ENCODE measurements around the gene ICAM4. TPM values are rescaled to one million over a fixed set of nuclear protein-coding genes. Genes with fewer than 3 reads are reported as not detected.
A peak's percentile ranks its signal among the peaks of the same experiment; 100 is the strongest.

Gene ICAM4
- total and polyA plus RNA-seq, 9 of the 15 experiments (the other 6 are each of a cell fraction or from before 2014, with no cell fraction given), result 14.1 to 86.1 (median 29.6) TPM

- TF ChIP-seq, protein P1, sequence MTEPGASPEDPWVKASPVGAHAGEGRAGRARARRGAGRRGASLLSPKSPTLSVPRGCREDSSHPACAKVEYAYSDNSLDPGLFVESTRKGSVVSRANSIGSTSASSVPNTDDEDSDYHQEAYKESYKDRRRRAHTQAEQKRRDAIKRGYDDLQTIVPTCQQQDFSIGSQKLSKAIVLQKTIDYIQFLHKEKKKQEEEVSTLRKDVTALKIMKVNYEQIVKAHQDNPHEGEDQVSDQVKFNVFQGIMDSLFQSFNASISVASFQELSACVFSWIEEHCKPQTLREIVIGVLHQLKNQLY (CRISPR knock-in tag; conservative IDR thresholded peaks at IDR 0.05), result no peak
- TF ChIP-seq PATZ1 (CRISPR knock-in tag; IDR thresholded peaks at IDR 0.05; ENCODE audit: borderline replicate concordance) (no peak), TAF1 (IDR thresholded peaks at IDR 0.05; ENCODE audit: control insufficient read depth, extremely low read depth, insufficient read depth, low read length, severe bottlenecking) (peak; percentile 9), RAD21 (CRISPR knock-in tag; conservative IDR thresholded peaks at IDR 0.05 in 1 of 2, IDR thresholded peaks at IDR 0.05 in 1 of 2) (no peak), NFIX (CRISPR knock-in tag; IDR thresholded peaks at IDR 0.05; ENCODE audit: low read depth) (no peak), HNRNPK (IDR thresholded peaks at IDR 0.05; ENCODE audit: low read depth, low read length, poor library complexity, severe bottlenecking) (no peak), THAP12 (CRISPR knock-in tag; IDR thresholded peaks at IDR 0.05) (no peak), PHF8 (IDR thresholded peaks at IDR 0.05; ENCODE audit: borderline replicate concordance, low read length) (peak; percentile 18; the same call in 1 of the 2 replicates), NR2C1 (IDR thresholded peaks at IDR 0.05) (no peak), NR2C1 (tag; IDR thresholded peaks at IDR 0.05) (no peak), IFI16 (CRISPR knock-in tag; IDR thresholded peaks at IDR 0.05) (no peak), KAT7 (CRISPR knock-in tag; IDR thresholded peaks at IDR 0.05; ENCODE audit: borderline replicate concordance) (no peak), RBM22 (IDR thresholded peaks at IDR 0.05; ENCODE audit: low read depth, low read length, poor library complexity, severe bottlenecking) (peak; percentile 10), NR3C1 (CRISPR knock-in tag; IDR thresholded peaks at IDR 0.05) (no peak), BCOR (IDR thresholded peaks at IDR 0.05) (no peak)
- TF ChIP-seq, protein P2, sequence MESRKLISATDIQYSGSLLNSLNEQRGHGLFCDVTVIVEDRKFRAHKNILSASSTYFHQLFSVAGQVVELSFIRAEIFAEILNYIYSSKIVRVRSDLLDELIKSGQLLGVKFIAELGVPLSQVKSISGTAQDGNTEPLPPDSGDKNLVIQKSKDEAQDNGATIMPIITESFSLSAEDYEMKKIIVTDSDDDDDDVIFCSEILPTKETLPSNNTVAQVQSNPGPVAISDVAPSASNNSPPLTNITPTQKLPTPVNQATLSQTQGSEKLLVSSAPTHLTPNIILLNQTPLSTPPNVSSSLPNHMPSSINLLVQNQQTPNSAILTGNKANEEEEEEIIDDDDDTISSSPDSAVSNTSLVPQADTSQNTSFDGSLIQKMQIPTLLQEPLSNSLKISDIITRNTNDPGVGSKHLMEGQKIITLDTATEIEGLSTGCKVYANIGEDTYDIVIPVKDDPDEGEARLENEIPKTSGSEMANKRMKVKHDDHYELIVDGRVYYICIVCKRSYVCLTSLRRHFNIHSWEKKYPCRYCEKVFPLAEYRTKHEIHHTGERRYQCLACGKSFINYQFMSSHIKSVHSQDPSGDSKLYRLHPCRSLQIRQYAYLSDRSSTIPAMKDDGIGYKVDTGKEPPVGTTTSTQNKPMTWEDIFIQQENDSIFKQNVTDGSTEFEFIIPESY (CRISPR knock-in tag; IDR thresholded peaks at IDR 0.05), result peak; percentile 39; the same call in 1 of the 2 replicates
- TF ChIP-seq, protein P3, sequence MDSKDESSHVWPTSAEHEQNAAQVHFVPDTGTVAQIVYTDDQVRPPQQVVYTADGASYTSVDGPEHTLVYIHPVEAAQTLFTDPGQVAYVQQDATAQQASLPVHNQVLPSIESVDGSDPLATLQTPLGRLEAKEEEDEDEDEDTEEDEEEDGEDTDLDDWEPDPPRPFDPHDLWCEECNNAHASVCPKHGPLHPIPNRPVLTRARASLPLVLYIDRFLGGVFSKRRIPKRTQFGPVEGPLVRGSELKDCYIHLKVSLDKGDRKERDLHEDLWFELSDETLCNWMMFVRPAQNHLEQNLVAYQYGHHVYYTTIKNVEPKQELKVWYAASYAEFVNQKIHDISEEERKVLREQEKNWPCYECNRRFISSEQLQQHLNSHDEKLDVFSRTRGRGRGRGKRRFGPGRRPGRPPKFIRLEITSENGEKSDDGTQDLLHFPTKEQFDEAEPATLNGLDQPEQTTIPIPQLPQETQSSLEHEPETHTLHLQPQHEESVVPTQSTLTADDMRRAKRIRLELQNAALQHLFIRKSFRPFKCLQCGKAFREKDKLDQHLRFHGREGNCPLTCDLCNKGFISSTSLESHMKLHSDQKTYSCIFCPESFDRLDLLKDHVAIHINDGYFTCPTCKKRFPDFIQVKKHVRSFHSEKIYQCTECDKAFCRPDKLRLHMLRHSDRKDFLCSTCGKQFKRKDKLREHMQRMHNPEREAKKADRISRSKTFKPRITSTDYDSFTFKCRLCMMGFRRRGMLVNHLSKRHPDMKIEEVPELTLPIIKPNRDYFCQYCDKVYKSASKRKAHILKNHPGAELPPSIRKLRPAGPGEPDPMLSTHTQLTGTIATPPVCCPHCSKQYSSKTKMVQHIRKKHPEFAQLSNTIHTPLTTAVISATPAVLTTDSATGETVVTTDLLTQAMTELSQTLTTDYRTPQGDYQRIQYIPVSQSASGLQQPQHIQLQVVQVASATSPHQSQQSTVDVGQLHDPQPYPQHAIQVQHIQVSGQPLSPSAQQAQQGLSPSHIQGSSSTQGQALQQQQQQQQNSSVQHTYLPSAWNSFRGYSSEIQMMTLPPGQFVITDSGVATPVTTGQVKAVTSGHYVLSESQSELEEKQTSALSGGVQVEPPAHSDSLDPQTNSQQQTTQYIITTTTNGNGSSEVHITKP (IDR thresholded peaks at IDR 0.05; ENCODE audit: partially characterized antibody), result no peak
Observed at GRCh38 chr19:10270180-10270615, 16.6 kb upstream of the ICAM4 start (continued).
